ENCODE measurements around the gene TP53RK.
"Not testable (repeated sequence)": the region's sequence is repeated elsewhere in the genome, so short reads cannot be mapped to it uniquely, and the experiment has no call there.

Gene TP53RK

GRCh38 chr20:46683011-46683667, 6.1 kb downstream of the TP53RK start:
- no peak for TF ChIP-seq CTCF (IDR thresholded peaks at IDR 0.05)
- H3K4me3 ChIP-seq, result peak overlapping the region; percentile 61
- DNase-seq (ENCODE audit: low spot score), result peak; percentile 28
- H3K27ac ChIP-seq, result no peak overlapping the region

GRCh38 chr20:46682063-46682821, 7.0 kb downstream of the TP53RK start:
- no peak for TF ChIP-seq CTCF (IDR thresholded peaks at IDR 0.05)
- H3K27ac ChIP-seq, result no peak overlapping the region
- no peak overlapping the region for H3K4me3 ChIP-seq
- DNase-seq (ENCODE audit: low spot score), result peak; percentile 31

GRCh38 chr20:46681032-46681854, 8.0 kb downstream of the TP53RK start:
- Histone ChIP-seq H3K27ac (no peak overlapping the region), H3K4me3 (no peak overlapping the region)
- DNase-seq (ENCODE audit: low spot score), result no peak
- peak; percentile 64 for TF ChIP-seq CTCF (IDR thresholded peaks at IDR 0.05)

GRCh38 chr20:46680684-46681031, 8.6 kb downstream of the TP53RK start:
- no peak for TF ChIP-seq CTCF (IDR thresholded peaks at IDR 0.05)
- no peak for DNase-seq (ENCODE audit: low spot score)
- H3K27ac ChIP-seq, result no peak overlapping the region
- no peak overlapping the region for H3K4me3 ChIP-seq

GRCh38 chr20:46678516-46678915, 10.7 kb downstream of the TP53RK start:
- DNase-seq (ENCODE audit: low spot score), result no peak
- Histone ChIP-seq H3K4me3 (no peak overlapping the region), H3K27ac (no peak overlapping the region)
- TF ChIP-seq CTCF (IDR thresholded peaks at IDR 0.05), result no peak

GRCh38 chr20:46677608-46678007, 11.6 kb downstream of the TP53RK start:
- no peak for TF ChIP-seq CTCF (IDR thresholded peaks at IDR 0.05)
- H3K4me3 ChIP-seq, result no peak overlapping the region
- no peak for DNase-seq (ENCODE audit: low spot score)
- H3K27ac ChIP-seq, result no peak overlapping the region

- not testable (repeated sequence) for H3K27ac ChIP-seq; DNase-seq (ENCODE audit: low spot score); H3K4me3 ChIP-seq
Observed at GRCh38 chr20:46676649-46677316, 12.5 kb downstream of the TP53RK start.

All from coronary artery (tissue), 2 donors.